OCI-M2 (cell line): Measurements from ENCODE around the gene PLA2G10.
A peak's percentile ranks its signal among the peaks of the same experiment; 100 is the strongest.
"Not testable (repeated sequence)": the region's sequence is repeated elsewhere in the genome, so short reads cannot be mapped to it uniquely, and the experiment has no call there.

Source experiments
- DNase-seq: peaks from one replicate; lab custom pipeline; 2025; ENCODE audit not compliant: unreplicated experiment; lab: John Stamatoyannopoulos, UW

The PLA2G10 gene, protein sequence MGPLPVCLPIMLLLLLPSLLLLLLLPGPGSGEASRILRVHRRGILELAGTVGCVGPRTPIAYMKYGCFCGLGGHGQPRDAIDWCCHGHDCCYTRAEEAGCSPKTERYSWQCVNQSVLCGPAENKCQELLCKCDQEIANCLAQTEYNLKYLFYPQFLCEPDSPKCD

DNA sequence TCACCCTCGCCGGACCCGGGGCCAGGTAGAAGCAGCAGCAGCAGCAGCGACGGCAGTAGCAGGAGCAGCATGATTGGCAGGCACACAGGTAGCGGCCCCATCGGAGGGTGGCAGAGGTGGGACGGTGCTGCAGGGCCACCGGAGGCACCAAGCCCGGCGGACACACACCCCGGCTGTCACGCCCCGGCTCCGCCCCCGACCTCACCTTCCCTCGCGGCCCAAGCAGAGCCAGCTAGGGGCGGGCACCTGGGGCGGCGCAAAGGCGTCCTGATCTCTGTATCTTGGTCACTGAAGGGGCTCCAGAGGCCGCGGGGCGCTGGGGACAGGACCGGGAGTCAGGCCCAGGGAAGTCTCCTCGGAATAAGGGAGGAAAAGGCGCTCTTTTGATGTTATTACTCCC is at the start of gene PLA2G10:
TSS of gene PLA2G10 (minus strand) at position 180 of the 400 bp plus-strand sequence. CDS start at position 101, 79 bp downstream.
- DNase-seq, result not testable (repeated sequence)

DNA sequence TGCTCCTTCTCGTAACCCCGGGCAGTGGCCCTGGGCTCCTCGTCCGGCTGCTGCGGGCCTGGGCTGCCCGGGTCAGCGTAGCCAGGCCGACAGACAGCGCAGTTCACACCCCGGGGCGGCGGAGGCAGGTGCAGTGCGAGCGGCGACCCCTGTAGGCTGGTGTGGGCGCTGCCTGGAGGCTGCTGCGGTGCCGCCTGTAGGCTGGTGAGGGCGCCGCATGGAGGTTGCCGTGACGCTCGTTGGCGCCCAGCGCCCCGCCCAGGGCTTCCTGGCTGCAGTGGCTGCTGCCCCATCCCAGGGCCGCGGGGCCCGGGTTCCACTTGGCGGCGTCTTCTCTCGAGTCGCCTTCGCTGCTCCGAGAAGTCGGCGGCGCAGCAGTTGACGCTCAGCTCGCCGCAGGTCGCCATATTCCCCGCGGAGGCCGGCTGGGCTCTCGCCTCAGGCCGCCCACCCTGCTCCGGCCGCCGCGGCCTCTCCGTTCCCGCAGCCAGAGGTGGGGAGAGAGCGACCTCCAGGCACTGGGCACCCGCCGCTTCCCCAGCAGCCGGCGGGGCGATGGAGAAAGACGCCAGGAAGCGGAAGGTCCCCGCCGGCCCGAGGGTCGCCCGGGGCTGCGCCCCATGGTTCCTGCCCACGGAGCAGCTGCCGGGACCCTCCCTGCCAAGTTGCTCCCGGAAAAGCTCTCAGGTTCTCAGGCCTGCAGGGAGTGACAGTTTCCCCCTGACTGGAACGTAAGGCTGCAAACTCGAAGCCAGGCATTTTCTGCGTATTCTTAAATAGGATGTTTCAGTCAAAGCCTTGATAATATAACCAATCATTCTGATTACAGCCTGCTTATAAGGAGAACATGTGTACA is 48.4 kb upstream of the PLA2G10 start, which contains the start of gene NPIPA2:
TSS of gene NPIPA2 (plus strand) at position 261 of the 856 bp plus-strand sequence. CDS start 5,533 bp downstream, outside the sequence.
- not testable (repeated sequence) for DNase-seq

DNA sequence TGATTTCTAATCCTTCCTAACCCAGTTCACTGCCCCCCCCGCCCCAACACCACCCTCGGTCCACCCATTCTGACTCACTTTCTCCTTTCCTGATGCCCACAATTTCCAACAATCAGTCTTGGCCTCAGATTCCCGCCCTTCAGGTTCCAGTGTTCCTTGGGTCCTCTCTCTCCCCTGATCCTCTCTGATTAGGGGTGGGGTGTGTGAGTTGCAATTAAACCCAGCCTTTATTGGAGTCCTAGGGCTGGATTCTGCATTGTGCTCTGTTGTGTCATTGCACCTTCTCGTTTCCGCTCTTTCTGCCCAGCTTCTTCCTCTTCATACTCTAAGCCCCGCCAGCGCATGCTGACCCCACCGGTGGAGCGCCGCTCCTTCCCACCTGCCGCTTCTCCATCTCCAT is 47.7 kb upstream of the PLA2G10 start:
- DNase-seq, result not testable (repeated sequence)

DNA sequence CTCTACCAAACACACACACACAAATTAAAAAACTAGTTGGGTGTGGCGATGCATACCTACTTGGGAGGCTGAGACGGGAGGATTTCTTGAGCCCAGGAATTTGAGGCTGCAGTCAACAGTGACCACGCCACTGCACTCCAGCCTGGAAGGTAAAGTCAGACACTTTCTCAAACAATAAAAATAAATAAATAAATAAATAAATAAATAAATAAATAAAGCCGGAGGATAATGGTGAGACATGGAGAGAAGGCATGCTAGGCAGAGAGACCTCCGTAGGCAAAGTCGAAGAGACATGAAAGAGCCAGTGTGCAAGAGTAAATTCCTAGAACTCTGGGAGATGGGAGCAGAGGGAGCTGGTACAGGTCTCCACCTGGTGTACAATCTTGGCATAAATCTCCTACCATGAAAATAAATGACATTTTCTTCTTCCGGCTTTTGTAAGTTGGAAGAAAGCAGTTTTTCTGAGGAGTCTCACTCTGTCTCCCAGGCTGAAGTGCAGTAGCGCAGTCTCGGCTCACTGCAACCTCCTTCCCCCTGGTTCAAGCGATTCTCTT is 46.8 kb upstream of the PLA2G10 start:
- not testable (repeated sequence) for DNase-seq

DNA sequence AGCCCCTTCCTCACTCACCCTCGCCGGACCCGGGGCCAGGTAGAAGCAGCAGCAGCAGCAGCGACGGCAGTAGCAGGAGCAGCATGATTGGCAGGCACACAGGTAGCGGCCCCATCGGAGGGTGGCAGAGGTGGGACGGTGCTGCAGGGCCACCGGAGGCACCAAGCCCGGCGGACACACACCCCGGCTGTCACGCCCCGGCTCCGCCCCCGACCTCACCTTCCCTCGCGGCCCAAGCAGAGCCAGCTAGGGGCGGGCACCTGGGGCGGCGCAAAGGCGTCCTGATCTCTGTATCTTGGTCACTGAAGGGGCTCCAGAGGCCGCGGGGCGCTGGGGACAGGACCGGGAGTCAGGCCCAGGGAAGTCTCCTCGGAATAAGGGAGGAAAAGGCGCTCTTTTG is 39.1 kb upstream of the PLA2G10 start:
- not testable (repeated sequence) for DNase-seq

DNA sequence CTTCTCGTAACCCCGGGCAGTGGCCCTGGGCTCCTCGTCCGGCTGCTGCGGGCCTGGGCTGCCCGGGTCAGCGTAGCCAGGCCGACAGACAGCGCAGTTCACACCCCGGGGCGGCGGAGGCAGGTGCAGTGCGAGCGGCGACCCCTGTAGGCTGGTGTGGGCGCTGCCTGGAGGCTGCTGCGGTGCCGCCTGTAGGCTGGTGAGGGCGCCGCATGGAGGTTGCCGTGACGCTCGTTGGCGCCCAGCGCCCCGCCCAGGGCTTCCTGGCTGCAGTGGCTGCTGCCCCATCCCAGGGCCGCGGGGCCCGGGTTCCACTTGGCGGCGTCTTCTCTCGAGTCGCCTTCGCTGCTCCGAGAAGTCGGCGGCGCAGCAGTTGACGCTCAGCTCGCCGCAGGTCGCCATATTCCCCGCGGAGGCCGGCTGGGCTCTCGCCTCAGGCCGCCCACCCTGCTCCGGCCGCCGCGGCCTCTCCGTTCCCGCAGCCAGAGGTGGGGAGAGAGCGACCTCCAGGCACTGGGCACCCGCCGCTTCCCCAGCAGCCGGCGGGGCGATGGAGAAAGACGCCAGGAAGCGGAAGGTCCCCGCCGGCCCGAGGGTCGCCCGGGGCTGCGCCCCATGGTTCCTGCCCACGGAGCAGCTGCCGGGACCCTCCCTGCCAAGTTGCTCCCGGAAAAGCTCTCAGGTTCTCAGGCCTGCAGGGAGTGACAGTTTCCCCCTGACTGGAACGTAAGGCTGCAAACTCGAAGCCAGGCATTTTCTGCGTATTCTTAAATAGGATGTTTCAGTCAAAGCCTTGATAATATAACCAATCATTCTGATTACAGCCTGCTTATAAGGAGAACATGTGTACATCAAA is 9.3 kb upstream of the PLA2G10 start, which contains the start of gene NPIPA3:
TSS of gene NPIPA3 (plus strand) at position 256 of the 856 bp plus-strand sequence. CDS start 5,533 bp downstream, outside the sequence.
- not testable (repeated sequence) for DNase-seq

DNA sequence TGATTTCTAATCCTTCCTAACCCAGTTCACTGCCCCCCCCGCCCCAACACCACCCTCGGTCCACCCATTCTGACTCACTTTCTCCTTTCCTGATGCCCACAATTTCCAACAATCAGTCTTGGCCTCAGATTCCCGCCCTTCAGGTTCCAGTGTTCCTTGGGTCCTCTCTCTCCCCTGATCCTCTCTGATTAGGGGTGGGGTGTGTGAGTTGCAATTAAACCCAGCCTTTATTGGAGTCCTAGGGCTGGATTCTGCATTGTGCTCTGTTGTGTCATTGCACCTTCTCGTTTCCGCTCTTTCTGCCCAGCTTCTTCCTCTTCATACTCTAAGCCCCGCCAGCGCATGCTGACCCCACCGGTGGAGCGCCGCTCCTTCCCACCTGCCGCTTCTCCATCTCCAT is 8.6 kb upstream of the PLA2G10 start:
- DNase-seq, result not testable (repeated sequence)

DNA sequence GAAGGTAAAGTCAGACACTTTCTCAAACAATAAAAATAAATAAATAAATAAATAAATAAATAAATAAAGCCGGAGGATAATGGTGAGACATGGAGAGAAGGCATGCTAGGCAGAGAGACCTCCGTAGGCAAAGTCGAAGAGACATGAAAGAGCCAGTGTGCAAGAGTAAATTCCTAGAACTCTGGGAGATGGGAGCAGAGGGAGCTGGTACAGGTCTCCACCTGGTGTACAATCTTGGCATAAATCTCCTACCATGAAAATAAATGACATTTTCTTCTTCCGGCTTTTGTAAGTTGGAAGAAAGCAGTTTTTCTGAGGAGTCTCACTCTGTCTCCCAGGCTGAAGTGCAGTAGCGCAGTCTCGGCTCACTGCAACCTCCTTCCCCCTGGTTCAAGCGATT is 7.8 kb upstream of the PLA2G10 start:
- not testable (repeated sequence) for DNase-seq

DNA sequence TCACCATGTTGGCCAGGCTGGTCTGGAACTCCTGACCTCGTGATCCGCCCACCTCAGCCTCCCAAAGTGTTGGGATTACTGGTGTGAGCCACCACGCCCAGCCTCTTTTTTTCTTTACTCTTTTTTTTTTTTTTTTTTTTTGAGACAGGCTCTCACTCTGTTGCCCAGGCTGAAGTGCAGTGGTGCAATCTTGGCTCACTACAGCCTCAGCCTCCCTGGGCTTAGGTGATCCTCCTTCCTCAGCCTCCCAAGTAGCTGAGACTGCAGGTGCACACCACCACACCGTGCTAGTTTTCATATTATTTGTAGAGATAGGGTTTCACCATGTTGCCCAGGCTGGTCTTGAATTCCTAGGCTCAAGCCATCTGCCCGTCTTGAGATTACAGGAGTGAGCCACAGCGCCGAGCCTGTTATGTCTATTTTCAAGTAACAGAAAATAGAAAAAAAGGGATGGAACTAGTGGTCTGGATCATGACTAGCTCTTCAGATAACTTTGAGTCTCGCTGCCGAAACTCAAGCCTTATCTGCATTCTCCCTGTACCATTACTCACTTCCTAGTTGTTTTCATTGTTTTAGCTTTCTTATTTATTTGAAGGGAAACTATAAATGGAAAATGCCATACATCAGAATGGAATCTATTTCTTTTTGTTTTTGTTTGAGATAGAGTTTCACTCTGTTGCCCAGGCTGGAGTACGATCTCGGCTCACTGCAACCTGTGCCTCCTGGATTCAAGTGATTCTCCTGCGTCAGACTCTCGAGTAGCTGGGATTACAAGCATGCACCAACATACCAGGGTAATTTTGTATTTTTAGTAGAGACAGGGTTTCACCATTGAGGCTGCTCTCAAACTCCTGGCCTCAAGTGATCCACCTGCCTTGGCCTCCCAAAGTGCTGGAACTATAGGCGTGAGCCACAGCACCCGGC is 8.0 kb downstream of the PLA2G10 start:
- DNase-seq, result peak; percentile 7

DNA sequence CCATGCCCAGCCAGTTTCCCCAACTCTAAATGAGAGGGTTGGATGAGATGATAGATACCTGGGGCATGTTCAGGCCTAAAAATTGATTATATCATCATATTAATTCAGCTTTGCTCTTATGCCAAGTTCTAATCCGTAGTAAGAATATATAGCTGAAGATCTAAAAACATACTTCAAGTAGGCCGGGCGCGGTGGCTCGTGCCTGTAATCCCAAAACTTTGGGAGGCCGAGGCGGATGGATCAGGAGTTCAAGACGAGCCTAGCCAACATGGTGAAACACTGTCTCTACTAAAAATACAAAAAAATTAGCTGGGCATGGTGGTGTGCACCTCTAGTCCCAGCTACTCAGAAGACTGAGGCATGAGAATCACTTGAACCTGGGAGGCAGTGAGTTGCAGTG is 12.0 kb downstream of the PLA2G10 start:
- DNase-seq, result no peak

DNA sequence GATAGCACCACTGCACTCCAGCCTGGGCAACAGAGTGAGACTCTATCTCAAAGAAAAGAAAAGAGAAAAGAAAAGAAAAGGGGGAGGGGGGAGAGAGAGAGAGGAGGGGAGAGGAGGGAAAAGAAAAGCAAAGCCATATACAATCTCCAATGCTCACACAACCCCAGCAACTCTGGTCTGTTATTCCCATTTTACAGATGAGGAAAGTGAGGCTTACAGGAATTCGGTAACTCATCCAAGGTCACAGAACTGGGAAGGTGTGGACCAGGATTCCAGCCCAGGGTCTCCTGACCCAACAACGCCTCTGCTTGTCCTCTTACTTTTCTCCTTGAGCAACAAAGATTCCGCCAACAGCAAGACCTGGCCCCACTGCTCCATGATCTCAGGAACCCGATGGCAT is 13.0 kb downstream of the PLA2G10 start:
- DNase-seq, result no peak

DNA sequence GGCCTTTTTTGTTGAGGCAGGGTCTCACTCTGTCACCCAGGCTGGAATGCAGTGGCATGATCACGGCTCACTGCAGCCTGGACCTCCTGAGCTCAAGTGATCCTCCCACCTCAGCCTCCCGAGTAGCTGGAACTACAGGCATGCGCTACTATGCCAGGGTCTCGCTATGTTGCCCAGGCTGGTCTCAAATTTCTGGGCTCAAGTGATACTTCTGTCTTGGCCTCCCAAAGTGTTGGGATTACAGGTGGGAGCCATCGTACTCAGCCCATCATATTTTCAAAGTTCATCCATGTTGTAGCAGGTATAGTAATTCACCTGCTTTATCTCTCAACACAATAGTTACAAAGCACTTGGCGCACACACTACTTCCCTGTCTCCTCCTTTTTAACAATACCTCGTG is 13.7 kb downstream of the PLA2G10 start:
- not testable (repeated sequence) for DNase-seq

DNA sequence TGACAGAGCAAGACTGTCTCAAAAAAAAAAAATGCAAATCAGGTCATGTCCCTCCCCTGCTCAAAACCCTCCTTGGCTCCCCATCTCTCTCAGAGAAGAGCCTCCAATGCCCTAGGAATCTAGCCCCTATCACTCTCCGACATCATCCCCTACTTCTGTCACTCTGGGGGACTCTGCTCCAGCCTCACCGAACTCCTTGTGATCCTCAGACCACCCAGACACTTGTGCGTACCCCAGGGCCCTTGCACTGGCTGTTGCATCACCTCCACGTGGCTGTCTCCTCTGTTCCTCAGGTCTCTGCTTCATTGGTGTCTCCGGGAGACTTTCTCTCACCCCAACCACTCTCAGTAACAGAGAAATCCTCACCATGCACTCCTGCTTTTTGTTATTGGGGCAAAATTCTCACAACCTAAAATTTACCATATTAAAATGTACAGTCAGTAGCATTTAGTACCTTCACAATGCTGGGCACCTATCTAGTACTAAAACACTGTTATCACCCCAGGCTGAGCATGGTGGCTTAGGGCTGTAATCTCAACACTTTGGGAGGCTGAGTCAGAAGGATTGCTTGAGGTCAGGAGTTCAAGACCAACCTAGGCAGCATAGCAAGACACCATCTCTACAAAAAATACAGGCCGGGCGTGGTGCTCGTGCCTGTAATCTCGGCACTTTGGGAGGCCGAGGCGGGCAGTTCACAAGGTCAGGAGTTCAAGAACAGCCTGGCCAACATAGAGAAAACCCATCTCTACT is 15.2 kb downstream of the PLA2G10 start:
- DNase-seq, result no peak

DNA sequence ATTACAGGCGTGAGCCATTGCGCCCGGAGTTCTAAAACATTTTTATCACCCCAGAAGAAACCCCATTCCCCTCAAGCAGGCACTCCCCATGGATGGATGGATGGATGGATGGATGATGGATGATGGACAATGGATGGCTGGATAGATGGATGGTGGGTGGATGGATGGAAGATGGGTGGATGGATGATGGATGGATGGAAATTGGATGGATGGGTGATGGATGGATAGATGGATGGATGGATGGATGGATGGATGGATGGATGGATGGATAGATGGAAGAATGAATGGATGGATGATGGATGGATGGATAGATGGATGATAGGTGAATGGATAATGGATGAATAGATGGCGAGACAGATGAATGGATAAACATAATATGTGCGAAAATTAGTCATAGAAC is 16.5 kb downstream of the PLA2G10 start:
- DNase-seq, result no peak

DNA sequence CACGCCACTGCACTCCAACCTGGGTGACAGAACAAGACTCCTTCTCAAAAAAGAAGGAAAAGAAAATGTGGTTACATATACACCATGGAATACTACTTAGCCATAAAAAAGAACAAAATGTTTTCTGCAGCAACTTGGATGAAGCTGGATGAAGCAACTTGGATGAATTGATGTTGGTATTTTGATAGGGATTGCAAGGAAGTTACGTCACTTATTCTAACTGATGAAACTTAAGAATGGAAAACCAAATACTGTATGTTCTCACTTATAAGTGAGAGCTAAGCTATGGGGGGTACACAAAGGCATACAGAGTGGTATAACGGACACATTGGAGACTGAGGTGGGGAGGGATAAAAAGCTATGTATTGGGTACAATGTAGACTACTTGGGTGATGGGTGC is 17.5 kb downstream of the PLA2G10 start:
- no peak for DNase-seq

DNA sequence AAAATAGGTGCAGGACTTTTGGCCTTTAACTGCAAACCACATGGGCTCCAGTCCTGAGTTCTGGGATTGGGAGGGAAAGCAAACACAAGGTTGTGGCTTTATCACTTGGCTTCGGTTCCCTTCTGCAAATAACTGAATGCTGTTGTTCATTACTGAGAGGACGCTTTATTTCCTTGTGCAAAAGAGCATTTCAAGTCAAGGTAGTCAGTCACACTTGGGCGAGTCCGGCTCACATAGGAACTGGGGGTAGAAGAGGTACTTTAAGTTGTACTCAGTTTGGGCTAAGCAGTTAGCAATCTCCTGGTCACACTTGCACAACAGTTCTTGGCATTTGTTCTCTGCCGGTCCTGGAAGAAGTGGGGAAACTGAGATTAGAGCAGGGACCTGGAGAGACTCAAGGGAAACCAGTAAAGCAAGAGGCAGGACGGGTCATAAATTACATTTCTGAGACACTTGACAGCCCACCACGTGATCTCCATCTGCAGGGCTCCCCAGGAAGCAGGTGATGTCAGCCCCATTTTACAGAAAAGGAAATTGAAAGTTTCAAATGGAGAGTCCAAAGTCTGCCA is 21.6 kb downstream of the PLA2G10 start:
- DNase-seq, result no peak

DNA sequence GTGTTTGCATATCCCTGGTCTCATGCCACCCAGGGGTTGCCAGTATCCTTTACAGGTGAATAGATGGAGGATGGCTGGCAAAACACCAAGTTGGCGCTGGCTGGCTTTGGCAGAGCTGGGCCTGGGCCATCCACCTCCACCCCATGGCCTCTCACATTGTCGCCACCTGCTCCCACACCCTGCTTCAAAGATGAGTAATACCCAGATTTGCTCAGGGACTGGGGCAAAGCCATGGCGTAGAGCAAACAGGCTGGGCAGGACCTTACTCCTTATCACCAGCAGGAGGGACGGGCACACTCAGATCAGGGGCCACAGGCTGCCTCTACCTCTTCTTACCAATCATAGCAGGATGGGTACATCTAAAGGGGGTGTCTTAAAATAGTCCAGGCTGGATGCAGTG is 24.3 kb downstream of the PLA2G10 start:
- DNase-seq, result no peak

DNA sequence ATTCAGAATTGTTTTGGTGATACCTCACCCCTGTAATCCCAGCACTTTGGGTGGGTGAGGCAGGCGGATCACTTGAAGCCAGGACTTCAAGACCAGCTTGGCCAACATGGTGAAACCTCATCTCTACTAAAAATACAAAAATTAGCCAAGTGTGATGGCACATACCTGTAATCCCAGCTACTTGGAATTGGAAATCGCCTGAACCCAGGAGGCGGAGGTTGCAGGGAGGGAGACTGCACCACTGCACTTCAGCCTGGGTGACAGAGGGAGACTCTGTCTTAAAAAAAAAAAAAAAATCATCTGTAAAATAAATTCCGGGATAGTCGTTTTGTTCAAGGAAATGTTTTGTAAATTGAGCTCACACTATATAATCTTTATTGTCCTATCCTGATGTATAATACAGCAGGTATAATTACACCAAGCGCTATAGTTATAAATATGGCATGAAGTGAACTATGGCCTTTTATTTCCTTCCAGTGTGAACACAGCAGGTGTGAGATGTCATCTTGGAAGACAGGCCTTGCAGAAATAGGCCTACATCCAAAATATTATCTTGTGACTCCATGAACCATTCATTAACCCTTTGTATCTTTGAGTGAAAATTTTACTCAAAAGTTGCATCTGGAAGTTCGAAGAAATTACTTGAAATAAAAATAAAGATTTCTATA is 25.4 kb downstream of the PLA2G10 start:
- DNase-seq, result no peak
